GM19468 (cell line): ENCODE data around the gene ERFL.
"Not testable (repeated sequence)": the region's sequence is repeated elsewhere in the genome, so short reads cannot be mapped to it uniquely, and the experiment has no call there.

ENCODE experiments used
- ATAC-seq: cut with Tn5 transposase; IDR thresholded peaks from one replicate; pipeline ENCODE4 v1.9.1; 2021; ENCODE audit warnings: mild to moderate bottlenecking, moderate library complexity, moderate number of reproducible peaks; ENCODE audit not compliant: unreplicated experiment; ENCODE audit errors: extremely low read depth

Gene ERFL

GRCh38 chr19:41915776-41916414 is 12.4 kb downstream of the ERFL start:
- no peak for ATAC-seq

- ATAC-seq: no peak
These were observed 13.1 kb downstream of the ERFL start for GRCh38 chr19:41915021-41915775.

GRCh38 chr19:41914424-41914834 is 13.8 kb downstream of the ERFL start:
- not testable (repeated sequence) for ATAC-seq

GRCh38 chr19:41913538-41914423 is 14.5 kb downstream of the ERFL start:
- ATAC-seq: no peak

GRCh38 chr19:41912899-41913537 is 15.2 kb downstream of the ERFL start:
- ATAC-seq: no peak

GRCh38 chr19:41911889-41912731 is 16.1 kb downstream of the ERFL start:
- ATAC-seq: no peak

- no peak for ATAC-seq
These were observed 17.0 kb downstream of the ERFL start for GRCh38 chr19:41910992-41911888.

- no peak for ATAC-seq
These were observed 17.8 kb downstream of the ERFL start for GRCh38 chr19:41910240-41910991.

- ATAC-seq: no peak
These were observed 18.5 kb downstream of the ERFL start for GRCh38 chr19:41909706-41910105.

- no peak for ATAC-seq
These were observed 19.4 kb downstream of the ERFL start for GRCh38 chr19:41908724-41909464.

- ATAC-seq: no peak
These were observed 20.1 kb downstream of the ERFL start for GRCh38 chr19:41907994-41908615.

GRCh38 chr19:41906916-41907680 is 21.2 kb downstream of the ERFL start:
- ATAC-seq: no peak

GRCh38 chr19:41906271-41906670 is 22.0 kb downstream of the ERFL start:
- ATAC-seq: no peak

- ATAC-seq: no peak
These were observed 22.8 kb downstream of the ERFL start for GRCh38 chr19:41905273-41906002.

GRCh38 chr19:41904118-41904870 is 24.0 kb downstream of the ERFL start:
- ATAC-seq: no peak
